Endothelial cell of umbilical vein (primary cell): ENCODE measurements around the gene OAS3.
"Not testable (repeated sequence)": the region's sequence is repeated elsewhere in the genome, so short reads cannot be mapped to it uniquely, and the experiment has no call there.

Experiments
- CTCF ChIP-seq, 2 donors: IDR thresholded peaks; 1 replicate in 1 of 2; 2 replicates in 1 of 2; pipeline ENCODE4 v1.5.1; 2011; ENCODE audit warnings: low read length in 2 of 2, mild to moderate bottlenecking in 2 of 2, moderate library complexity in 2 of 2, control low read depth in 1 of 2, inconsistent platforms in 1 of 2, low read depth in 1 of 2; ENCODE audit not compliant: insufficient read depth in 1 of 2; ENCODE audit errors: extremely low read depth in 1 of 2
- EZH2 ChIP-seq: IDR thresholded peaks from 2 replicates; pipeline ENCODE4 v1.6.1; 2012; ENCODE audit warnings: borderline replicate concordance, low read depth, mild to moderate bottlenecking, moderate library complexity, low read length, inconsistent platforms; ENCODE audit not compliant: severe bottlenecking
- JUN ChIP-seq: IDR thresholded peaks from 2 replicates; pipeline ENCODE4 v1.6.1; 2011; ENCODE audit warnings: borderline replicate concordance, low read depth; ENCODE audit not compliant: insufficient read length, insufficient read depth
- POLR2A ChIP-seq: IDR thresholded peaks from 2 replicates; pipeline ENCODE4 v1.6.1; 2012; ENCODE audit warnings: low read depth, mild to moderate bottlenecking, control low read depth, low read length
- POLR2AphosphoS5 ChIP-seq: IDR thresholded peaks from 2 replicates; pipeline ENCODE4 v1.6.1; 2012; ENCODE audit warnings: low read depth, mild to moderate bottlenecking, control low read depth, low read length, moderate library complexity; ENCODE audit not compliant: insufficient read depth

- TF ChIP-seq POLR2A; CTCF (IDR thresholded peaks at IDR 0.05; ENCODE audit: extremely low read depth in 1 of 2, insufficient read depth in 1 of 2, low read depth in 1 of 2, low read length in 2 of 2); POLR2AphosphoS5; JUN; EZH2: not testable (repeated sequence)
Observed at GRCh38 chr12:112926416-112927033, 11.7 kb upstream of the OAS3 start.
